ENCODE measurements around the gene SERGEF. TPM values are rescaled to one million over a fixed set of nuclear protein-coding genes. Genes with fewer than 3 reads are reported as not detected.
A peak's percentile ranks its signal among the peaks of the same experiment; 100 is the strongest.

Gene SERGEF
- total and polyA plus RNA-seq, 2 of the 13 experiments (the other 11 are each of a cell fraction or from before 2014, with no cell fraction given): 54.5 to 114 TPM

- no peak for TF ChIP-seq SMAD3 (CRISPR knock-in tag; IDR thresholded peaks at IDR 0.05)
- no peak for TF ChIP-seq RFX3 (CRISPR knock-in tag; IDR thresholded peaks at IDR 0.05)
- TF ChIP-seq PATZ1 (CRISPR knock-in tag; IDR thresholded peaks at IDR 0.05): peak; percentile 94
- 0 out of 2 replicates have a peak, but pooled peaks have one; percentile 34 for TF ChIP-seq HNRNPL (IDR thresholded peaks at IDR 0.05; ENCODE audit: low read depth, low read length)
- TF ChIP-seq SPEN (CRISPR knock-in tag; IDR thresholded peaks at IDR 0.05; ENCODE audit: low read depth): no peak
- TF ChIP-seq ZNF180 (CRISPR knock-in tag; IDR thresholded peaks at IDR 0.05; ENCODE audit: borderline replicate concordance, low read depth): no peak
- no peak for TF ChIP-seq ATAD3A (CRISPR knock-in tag; IDR thresholded peaks at IDR 0.05)
- no peak for TF ChIP-seq ISL2 (CRISPR knock-in tag; IDR thresholded peaks at IDR 0.05)
- no peak for TF ChIP-seq FOXP4 (CRISPR knock-in tag; IDR thresholded peaks at IDR 0.05)
- no peak for TF ChIP-seq ZKSCAN8 (CRISPR knock-in tag; IDR thresholded peaks at IDR 0.05; ENCODE audit: borderline replicate concordance)
- TF ChIP-seq RCOR2 (CRISPR knock-in tag; IDR thresholded peaks at IDR 0.05): no peak
- no peak for TF ChIP-seq GATAD2A (CRISPR knock-in tag; IDR thresholded peaks at IDR 0.05)
- peak; percentile 17 for TF ChIP-seq XRCC5 (optimal IDR thresholded peaks at IDR 0.05; ENCODE audit: low read length)
- TF ChIP-seq CHD2 (IDR thresholded peaks at IDR 0.05; ENCODE audit: low read depth, low read length): no peak
- no peak for TF ChIP-seq ZNF749 (CRISPR knock-in tag; IDR thresholded peaks at IDR 0.05; ENCODE audit: borderline replicate concordance)
- TF ChIP-seq SOX5 (CRISPR knock-in tag; IDR thresholded peaks at IDR 0.05; ENCODE audit: borderline replicate concordance): peak; percentile 42; the same call in 1 of the 2 replicates
- no peak for TF ChIP-seq RNF2 (conservative IDR thresholded peaks at IDR 0.05; ENCODE audit: low read depth)
- TF ChIP-seq TEAD3 (CRISPR knock-in tag; optimal IDR thresholded peaks at IDR 0.05; ENCODE audit: borderline replicate concordance): no peak
- no peak for TF ChIP-seq KDM5B (CRISPR knock-in tag; IDR thresholded peaks at IDR 0.05; ENCODE audit: borderline replicate concordance)
- TF ChIP-seq ZNF512B (CRISPR knock-in tag; IDR thresholded peaks at IDR 0.05; ENCODE audit: borderline replicate concordance): no peak
- TF ChIP-seq SIX4 (CRISPR knock-in tag; IDR thresholded peaks at IDR 0.05): no peak
- TF ChIP-seq TSC22D2 (CRISPR knock-in tag; IDR thresholded peaks at IDR 0.05; ENCODE audit: borderline replicate concordance): no peak
- no peak for TF ChIP-seq ZNF136 (CRISPR knock-in tag; IDR thresholded peaks at IDR 0.05; ENCODE audit: low read depth)
- TF ChIP-seq BCL6 (CRISPR knock-in tag; IDR thresholded peaks at IDR 0.05): peak; percentile 27; the same call in 1 of the 2 replicates
- TF ChIP-seq HNRNPK (IDR thresholded peaks at IDR 0.05; ENCODE audit: low read depth, low read length, poor library complexity, severe bottlenecking): no peak
Observed at GRCh38 chr11:17774232-17775034, 238.4 kb downstream of the SERGEF start (continued).
